ENCODE data around the gene CTNND2.

DNA sequence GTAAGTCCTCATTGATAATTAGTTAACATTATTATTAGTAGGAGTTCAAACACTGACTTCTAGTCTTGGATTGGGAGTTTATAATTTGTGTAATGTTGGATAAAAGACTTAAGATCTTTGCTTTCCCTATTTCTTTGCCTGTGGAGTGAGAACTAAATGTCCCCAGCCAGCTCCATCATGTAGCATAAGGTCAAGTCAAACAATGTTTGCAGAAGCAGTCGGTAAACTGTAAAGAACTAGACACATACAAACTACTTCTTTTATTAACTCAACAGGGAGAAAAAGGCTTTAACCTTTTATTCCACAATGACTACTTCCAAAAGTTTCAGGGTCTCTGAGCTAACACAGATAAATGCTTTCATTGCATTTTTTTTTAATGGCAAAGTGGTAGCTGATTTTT lies 192.3 kb downstream of the CTNND2 start:
- TF ChIP-seq YY1 (IDR thresholded peaks at IDR 0.05; ENCODE audit: insufficient read depth, insufficient read length): no peak
- no peak for TF ChIP-seq SUZ12 (IDR thresholded peaks at IDR 0.05; ENCODE audit: extremely low read depth, insufficient read depth, insufficient read length)
- TF ChIP-seq ZNF274 (IDR thresholded peaks at IDR 0.05; ENCODE audit: low read depth, low read length): no peak
